ENCODE results near the gene TNIP3.
"Not testable (repeated sequence)": the region's sequence is repeated elsewhere in the genome, so short reads cannot be mapped to it uniquely, and the experiment has no call there.

Gene TNIP3, protein sequence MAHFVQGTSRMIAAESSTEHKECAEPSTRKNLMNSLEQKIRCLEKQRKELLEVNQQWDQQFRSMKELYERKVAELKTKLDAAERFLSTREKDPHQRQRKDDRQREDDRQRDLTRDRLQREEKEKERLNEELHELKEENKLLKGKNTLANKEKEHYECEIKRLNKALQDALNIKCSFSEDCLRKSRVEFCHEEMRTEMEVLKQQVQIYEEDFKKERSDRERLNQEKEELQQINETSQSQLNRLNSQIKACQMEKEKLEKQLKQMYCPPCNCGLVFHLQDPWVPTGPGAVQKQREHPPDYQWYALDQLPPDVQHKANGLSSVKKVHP

DNA sequence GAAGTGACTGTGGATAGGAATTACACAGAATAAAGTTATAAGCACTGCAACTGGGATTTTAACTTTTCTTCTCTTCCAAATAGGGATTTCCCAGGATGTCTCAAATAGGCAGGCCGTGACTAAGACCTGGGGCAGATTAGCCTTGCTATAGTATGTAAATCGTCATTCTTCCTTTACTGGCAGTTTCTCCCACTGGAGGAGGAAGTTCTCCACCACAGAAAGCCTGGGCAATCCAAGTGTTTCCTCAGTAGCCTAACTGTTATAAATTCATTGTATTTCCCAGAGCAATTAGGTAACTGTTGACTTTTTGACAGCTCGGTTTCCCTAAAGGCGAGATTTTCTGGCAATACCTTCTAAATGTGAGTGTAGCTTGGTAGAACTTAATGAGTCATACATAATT is at the start of gene TNIP3:
Gene TNIP3 (minus strand): TSS at position 31 of the 400 bp plus-strand sequence. CDS start 196 bp downstream, outside the sequence.
- DNase-seq = no peak

DNA sequence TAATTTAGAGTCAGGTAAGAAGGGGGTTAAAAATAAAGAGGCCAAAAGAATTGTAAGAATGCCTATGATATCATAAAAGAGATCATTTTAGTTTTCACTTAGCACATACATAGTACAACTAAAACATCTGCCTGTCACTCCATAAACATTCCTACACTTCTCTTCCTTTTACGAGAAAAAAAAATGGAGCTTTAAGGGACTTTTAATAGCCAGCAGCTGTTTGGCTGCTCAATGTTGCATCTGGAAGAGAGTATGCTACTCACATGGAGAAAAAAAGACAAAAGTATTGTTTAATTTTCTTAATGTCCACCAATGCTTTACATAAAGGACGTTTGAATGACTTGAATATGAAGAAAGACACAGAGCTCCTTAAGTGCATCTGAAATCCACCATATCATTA is 48.7 kb upstream of the TNIP3 start:
- no peak for DNase-seq

DNA sequence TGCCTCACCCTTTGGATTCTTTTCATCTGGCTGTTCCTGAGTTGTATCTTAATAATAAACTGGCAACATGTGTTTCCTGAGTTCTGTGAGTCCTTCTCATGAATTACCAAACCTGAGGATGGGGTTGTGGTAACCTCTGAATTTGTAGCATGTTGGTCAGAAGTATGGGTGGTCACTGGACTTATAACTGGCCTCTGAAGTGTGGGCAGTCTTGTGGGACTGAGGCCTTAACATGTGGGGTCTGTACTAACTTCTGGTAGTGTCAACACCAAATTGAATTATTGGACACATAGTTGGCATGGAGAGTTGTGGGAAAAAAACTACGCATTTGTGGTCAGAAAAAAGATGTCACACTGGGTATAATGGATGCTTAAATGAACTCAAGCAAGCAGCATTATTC is 45.0 kb upstream of the TNIP3 start:
- no peak for DNase-seq

DNA sequence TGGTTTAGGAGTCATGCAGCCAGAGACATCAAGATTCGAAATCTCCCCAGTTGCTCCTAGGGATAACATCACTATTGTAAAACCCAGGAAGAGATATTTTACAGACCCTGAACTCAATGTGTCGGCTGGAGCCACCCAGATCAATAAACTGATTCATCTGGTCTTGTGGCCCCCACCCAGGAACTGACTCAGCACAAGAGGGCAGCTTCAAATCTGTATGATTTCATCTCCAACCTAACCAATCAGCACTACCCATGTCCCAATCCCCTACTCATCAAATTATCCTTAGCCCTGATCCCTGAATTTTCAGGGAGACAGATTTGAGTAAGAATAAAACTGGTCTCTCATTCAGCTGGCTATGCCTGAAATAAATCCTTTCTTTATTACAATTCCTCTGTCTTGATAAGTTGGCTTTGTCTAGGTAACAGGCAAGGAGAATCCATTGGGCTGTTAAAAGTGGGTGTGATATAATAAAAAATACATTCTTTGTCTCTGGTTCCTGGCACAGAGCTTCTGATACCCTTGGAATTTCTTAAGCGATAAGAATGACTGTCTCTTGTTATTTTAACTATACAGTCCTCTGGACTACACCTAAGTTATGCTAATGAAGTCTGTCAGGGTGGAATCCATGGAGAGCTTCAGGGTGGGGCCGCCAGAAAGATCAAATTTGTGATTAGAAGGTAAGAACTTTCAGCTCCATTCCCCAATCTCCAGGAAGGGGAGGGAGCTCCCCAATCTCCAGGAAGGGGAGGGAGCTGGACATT is 44.3 kb upstream of the TNIP3 start:
- no peak for DNase-seq

DNA sequence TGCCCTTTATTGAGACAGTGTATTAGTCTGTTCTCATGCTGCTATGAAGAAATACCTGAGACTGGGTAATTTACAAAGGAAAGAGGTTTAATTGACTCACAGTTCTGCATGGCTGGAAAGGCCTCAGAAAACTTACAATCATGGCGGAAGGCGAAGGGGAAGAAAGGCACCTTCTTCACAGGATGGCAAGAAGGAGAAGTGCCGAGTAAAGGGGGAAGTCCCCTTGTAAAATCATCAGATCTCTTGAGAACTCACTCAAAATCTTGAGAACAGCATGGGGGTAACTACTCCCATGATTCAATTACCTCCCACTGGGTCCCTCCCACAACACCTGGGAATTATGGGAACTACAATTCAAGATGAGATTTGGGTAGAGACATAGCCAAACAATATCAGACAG is 41.7 kb upstream of the TNIP3 start:
- not testable (repeated sequence) for DNase-seq

DNA sequence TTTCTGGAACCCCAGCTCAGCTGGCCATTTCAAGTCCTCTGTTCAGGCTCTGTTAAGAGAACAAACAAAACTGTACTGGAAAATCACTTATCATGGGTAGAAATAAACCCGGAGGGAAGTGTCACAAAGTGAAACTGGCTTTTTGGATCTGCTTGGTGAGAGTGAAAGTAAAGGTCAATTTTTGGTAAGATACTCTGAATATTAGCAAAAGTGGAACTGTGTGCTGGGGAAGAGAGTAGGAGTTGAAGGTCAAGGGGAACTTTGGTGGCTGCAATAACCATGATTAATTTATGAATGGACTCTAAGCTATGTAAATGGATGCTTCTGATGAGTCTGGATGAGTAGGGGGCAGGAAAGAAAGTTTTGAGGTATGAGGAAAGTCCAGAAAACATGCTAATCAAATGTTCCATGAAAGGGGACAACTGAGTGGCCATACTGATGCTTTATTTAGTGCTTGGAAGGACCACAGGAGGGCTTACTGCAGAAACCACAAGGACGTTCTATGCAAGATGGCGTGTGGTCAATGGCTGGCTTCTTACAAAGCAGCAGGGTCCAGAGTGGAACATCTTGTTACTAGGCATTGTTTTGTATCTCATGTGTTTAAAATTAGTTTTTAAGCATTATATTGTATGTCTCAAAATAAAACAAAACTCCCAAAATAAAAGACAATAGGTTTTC is 36.8 kb upstream of the TNIP3 start:
- DNase-seq = no peak

DNA sequence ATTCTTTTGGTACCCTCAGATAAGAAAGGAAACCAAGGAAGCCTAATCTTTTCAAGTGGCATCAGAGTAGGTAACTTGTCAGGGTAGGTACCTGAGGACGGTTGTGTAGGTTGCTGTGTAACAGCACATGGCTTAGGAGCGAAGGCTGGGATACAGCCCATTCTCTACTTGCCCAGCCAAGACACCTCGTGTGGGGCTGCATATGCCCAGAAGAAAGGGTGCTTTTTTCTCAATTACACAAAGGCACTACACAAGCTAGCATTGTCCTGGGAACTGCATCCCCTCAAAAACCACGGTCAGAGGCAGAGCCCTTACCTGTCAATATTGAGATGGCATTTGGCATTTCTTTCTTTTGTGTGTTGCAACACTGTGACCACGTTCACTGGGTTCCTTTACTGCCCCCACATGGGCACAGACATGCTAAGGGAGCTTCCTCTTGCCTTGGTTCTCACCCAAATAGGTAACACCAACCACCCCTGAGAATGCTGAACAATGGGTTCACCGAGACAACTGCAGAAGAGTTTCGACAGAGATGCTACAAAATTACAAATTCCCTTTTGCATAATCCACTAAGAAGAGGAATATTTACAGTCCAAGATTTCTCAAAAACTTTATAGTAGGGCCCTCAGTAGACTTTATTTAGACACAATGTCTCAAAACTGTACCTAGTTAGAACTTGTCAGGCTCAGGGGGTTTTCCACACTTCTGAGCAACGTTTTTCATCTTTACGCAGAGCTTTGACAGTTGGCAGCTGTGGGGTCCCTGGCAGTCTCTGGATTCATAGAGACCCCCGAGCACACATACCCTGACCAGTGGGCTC is 35.8 kb upstream of the TNIP3 start:
- no peak for DNase-seq

DNA sequence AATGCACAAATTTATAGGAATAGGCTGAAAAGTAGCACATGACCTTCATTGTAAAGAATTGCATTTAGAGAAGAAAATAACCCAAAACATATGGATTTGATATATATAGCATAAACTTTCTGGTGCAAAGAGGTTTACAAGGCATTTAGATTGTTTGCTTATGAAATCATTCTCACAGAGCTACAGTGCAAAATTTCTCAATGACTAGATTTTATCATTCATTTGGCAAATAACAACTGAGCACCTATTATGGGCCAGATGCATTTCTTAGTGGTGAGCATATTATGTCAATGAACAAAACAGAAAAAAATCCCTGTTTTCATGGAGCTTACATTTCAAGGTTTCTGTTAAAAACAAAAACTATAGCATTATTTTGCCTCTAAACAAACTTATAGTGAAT is 34.1 kb upstream of the TNIP3 start:
- no peak for DNase-seq

DNA sequence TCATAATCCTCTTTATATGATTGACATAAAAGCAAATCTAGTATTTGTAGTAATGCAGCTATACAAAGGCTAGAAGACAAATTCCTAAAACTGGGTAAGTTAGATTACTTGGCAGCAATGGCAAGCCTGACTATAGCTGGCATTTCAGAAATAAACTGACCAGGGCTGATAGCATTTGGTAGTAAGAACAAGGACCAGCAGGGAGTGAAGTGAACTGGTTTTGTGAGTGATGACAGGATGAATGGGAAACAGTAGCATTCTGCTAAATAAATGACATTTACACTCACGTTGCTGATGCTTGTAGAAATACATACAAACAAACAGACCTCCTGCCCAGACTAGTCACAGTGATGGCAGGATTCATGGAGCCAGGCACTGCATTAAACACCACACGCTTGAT is 31.5 kb upstream of the TNIP3 start:
- DNase-seq = no peak

DNA sequence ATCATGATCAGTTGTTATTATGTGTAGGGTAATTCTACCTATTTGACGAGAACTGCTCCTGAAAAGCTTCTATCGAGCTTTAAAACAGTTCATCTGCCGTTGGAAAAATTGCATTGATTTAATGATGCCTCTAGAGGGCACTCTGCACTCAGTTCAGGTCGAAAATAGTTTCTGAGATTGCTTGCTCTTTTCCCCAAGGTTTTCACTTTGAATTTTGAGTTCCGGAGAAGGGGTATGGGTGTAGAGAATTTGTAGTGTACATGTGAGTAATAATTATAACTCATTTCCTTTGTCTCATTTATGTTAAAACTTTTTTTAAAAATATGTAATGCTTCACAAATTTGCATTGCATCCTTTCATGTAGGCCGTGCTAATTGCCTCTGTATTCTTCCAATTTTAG is 28.4 kb upstream of the TNIP3 start:
- DNase-seq = peak; percentile 31 to 33

DNA sequence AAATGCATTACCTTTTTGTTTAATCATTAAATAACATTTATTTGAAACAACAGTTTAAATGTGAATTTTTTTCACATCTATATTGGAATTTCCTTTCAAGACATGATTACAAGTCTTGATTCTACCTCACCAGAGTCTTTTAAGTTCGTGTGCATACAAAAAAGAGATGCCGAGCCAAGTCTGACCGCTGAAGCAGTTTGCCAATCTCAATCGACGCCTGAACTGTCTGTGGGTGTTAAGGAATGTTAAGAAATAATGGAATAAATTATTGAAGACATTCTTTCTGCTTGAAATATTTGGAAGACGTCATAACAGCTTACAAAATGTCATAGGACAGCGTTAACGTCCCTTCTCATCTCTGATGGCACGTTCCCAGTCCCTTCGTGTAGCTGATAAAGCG is 27.9 kb upstream of the TNIP3 start:
- no peak for DNase-seq

DNA sequence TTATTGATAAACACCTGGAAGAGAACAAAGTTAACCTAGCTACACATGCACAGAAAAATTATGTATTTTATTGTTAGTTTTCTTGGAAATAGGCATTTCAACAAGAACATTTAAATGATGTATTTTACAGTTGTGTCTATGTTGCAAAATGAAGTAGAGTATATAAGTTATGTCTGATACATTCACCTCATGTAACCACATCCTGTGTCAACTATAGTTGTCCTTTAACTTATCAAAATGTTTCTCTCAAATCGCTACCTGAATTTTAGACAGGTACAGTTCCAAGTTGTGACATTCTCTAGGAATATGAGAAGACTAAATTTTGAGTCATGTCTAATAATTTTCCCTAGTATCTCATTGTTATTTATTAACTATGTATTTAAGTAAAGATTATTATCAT is 27.2 kb upstream of the TNIP3 start:
- no peak for DNase-seq

DNA sequence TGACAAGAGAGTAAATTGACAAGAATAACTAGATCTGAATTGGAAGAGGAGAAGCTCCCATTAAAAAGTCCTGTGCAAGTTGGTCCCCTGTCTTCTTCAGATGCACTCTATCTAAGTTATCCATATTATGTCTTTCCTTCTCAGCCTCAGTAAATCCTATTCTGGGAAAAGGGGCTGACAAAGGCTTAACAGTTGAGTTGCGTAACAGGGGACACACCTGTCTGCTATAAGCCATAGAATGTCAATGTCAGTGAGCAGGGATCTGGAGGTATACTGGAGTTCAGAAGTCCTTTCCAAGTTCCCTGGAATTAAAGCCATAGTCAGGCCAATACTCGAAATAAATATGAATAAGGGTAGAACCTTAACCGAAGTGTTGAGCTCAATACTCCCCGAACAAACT is 26.3 kb upstream of the TNIP3 start:
- no peak for DNase-seq

DNA sequence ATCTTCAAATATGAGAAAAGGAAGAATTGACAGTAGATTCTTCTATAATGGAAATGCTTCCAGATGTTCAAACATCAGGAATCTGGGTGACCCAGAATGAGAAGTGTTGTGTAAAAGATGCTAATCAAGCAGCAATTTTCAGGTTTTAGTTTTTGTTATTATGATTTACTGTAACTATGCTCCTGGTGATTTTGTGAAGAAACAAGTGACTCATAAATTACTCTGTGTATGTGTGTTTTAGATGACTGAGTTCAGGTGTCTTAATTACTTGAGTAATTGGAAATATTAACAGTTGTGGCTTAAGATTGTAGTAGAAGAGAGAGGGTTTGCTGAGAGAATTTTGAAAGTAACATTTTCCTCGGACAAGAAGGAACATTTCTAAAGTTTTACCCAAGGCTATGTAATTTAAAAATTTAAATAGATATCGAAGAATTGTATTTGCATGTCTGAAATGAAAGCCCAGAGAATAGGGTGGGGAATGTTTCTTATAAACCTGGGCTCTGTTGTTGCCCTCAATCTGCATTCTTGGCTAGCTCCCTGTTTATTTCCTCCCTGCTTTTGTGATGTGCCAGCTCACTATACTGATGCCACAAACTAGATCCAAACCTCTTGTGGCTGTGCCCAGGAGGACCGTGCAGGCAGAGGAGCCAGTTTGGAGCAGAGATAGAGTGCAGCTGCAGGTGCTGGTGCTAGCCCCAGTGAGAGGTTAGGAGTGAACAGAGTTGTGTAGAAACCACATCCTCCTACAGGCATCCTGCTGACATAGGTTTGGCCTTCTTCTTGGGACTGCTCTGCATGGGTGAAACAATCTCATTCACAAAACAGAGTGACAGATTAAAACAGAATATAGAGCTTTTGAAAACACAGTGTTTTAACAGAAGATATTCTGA is 25.4 kb upstream of the TNIP3 start:
- no peak for DNase-seq

DNA sequence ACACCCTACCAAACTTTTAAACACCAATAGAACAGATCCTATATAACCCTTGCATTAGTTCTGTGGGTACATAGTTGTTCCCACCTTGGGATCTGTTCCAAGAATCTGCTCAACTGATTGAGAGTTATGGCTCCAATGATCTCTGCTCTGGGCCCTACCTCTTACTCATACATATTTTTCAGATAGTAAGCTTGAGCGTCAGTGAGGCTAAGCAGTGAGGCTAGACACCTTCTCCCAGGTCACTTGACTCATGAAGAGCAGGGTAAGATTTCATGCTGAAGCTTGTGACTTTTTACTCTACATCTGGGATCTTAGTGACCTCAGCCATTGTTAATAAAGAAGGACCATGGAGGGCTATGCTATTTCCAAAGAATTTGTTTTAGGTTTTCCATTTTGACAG is 23.1 kb upstream of the TNIP3 start:
- DNase-seq = no peak

DNA sequence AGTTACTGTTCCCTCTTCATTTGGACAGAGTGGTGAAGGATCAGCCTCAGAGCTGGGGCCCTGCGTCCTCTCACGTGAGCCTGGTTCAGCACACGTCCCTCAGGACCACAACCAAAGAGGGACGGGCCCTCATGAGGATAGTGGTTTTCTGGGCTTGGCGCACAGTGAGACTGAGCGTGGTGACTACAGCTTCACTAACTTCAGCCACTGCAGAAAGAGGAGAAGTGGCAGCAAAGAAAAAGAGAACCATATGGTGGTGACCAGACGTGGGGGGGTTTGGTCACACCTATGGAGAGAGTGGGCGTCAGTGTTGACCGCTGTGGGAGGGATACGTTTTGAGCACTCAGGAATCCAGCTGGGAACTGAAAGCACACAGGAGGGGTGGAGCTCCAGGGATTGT is 21.8 kb upstream of the TNIP3 start:
- no peak for DNase-seq

DNA sequence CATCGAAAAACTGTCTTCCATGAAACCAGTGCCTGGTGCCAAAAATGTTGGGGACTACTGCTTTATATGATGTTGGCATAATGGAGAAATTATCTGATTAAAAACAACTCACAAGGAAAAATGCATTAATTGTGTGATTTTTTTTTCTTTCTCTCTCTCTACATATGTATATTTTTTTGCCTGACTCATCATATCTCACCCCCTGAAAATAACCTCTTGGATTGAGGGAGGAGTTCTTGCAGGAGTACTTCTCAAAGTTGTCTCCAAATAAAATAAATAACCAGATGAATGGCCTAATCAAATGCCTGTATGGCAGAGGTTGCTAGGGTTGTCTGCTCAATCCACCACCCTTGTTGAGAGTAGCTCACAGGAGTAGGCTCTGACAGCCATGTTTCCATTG is 19.9 kb upstream of the TNIP3 start:
- DNase-seq = no peak

DNA sequence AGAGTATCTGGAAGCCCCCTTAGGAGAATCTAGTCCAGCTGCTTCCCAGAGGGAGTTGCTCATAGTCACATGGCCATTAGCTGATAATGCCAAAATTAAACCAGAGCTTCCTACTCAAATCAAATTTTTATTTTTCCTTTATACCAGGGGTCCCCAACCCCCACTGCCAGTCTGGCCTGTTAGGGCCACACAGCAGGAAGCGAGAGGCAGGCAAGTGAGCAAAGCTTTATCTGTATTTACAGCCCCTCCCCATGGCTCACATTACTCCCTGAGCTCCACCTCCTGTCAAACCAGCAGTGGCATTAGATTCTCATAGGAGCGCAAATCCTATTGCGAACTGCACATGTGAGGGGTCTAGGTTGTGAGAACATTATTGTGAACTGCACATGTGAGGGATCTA is 19.2 kb upstream of the TNIP3 start:
- no peak for DNase-seq

DNA sequence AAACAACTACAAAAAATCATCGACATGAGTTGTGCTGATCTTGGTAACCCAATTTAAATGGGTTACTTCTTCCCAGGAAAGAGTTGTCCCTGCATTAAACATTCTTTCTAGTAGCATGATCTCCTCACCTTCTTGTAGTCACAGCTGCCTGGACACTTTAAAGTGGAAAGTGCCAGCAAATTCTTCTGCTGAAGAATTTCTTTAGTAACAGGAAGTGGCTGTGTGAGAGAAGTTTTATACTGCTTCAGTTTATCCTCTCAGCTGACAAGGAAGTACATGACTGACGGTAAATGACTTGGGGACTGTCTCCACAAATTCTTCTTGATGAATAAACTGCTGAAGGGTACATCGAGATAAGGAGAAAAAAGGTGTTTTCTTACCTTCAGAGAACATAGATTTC is 18.2 kb upstream of the TNIP3 start:
- no peak for DNase-seq

DNA sequence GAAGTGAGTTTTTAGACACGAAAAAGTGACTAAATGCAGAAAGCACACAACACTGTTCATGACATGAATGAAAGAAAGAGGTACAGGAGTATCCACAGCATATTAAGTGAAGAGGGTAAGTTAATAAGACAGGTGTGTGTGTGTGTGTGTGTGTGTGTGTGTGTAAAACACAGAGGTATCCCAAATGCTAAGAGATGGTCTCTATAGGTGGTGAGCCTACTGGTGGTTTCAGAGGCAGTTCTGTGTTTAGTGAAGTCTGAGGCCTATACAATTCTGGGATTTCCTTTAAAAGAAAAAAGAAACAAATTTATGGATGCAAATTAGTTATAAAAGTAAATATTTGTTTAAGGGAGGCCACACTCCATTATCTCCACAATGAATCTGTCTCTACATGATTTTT is 17.4 kb upstream of the TNIP3 start:
- no peak for DNase-seq

DNA sequence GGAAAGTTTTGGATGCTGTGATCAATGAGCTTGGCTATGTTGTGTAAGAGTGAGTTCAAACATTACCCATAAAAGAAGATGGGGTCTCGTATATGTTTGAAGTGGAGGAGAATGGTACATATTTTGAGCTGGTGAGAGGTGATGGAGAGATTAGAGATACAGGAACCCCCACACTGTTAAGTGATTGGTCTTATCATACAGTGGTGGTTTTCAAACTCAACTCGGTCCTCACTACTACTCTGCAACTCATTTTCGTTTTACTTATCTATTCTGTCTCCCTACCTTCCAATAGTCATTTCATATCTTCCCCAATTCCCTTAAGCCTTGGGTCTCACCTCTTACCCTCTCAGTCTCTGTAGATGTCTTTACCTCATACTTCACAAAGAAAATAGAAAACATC is 16.4 kb upstream of the TNIP3 start:
- no peak for DNase-seq
